PC-3 (cell line): Measurements from ENCODE around the gene MUS81.

Experiments
- EZH2phosphoT487 ChIP-seq: fragments of 300-600 bp; sonication (generic); IDR thresholded peaks from 2 replicates; pipeline ENCODE4 v1.6.1; 2018; ENCODE audit warnings: mild to moderate bottlenecking, antibody characterized with exemption, low read length, borderline replicate concordance
- TF ChIP-seq, protein P1 (sequence below): fragments of 300-600 bp; sonication (generic); conservative IDR thresholded peaks from 2 replicates; pipeline ENCODE4 v1.5.1; 2017; ENCODE audit warnings: antibody characterized with exemption, low read depth, mild to moderate bottlenecking, low read length

DNA sequence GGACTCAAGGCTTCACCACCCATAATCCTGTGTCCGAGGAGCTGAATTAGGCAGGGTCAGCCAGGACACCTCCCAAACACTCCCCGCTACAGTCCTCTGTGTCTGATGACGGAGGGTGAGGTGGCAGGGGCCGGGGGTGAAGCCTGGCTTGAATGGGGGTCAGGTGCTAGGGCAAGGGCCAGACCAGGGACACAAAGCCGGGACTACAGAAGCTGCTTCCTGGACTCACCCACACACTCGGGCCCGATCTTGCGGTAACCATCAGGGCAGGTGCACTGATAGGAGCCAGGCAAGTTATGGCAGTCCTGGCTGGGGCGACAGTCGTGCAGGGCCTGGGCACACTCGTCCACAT is 10.1 kb downstream of the MUS81 start:
- TF ChIP-seq, protein P1, sequence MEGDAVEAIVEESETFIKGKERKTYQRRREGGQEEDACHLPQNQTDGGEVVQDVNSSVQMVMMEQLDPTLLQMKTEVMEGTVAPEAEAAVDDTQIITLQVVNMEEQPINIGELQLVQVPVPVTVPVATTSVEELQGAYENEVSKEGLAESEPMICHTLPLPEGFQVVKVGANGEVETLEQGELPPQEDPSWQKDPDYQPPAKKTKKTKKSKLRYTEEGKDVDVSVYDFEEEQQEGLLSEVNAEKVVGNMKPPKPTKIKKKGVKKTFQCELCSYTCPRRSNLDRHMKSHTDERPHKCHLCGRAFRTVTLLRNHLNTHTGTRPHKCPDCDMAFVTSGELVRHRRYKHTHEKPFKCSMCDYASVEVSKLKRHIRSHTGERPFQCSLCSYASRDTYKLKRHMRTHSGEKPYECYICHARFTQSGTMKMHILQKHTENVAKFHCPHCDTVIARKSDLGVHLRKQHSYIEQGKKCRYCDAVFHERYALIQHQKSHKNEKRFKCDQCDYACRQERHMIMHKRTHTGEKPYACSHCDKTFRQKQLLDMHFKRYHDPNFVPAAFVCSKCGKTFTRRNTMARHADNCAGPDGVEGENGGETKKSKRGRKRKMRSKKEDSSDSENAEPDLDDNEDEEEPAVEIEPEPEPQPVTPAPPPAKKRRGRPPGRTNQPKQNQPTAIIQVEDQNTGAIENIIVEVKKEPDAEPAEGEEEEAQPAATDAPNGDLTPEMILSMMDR = no peak
- TF ChIP-seq EZH2phosphoT487 = no peak
